ENCODE data around the gene ALPK1. TPM values are rescaled to one million over a fixed set of nuclear protein-coding genes. Genes with fewer than 3 reads are reported as not detected.

Gene ALPK1
- total RNA-seq, 4 donors from 2014 or later = 12.1 to 23.7 (median 16.3) TPM

- 60 to 88% methylated on average over 1 to 4 of the region's 4 CpGs for WGBS, 2 donors (ENCODE audit: low coverage in 1 of 2)
Measured at GRCh38 chr4:112402098-112402497, 104.9 kb downstream of the ALPK1 start.

GRCh38 chr4:112403101-112403945 is 106.2 kb downstream of the ALPK1 start:
- TF ChIP-seq EP300 (IDR thresholded peaks at IDR 0.05) (no peak), POLR2AphosphoS5 (IDR thresholded peaks at IDR 0.05) (no peak)
- no peaks in the 10 kb centered on the region for H3K4me1 ChIP-seq
- no peaks in the 10 kb centered on the region for H3K27me3 ChIP-seq
- H3K9me3 ChIP-seq = no peaks in the 10 kb centered on the region
- no peak overlapping the region for H3K4me3 ChIP-seq
- no peak for ATAC-seq
- no peaks in the 10 kb centered on the region for H3K36me3 ChIP-seq
- no peak overlapping the region for H3K27ac ChIP-seq
- 29 to 38% methylated on average over 7 to 11 of the region's 11 CpGs for WGBS, 2 donors (ENCODE audit: low coverage in 1 of 2)

More at GRCh38 chr4:112402098-112402497, 104.9 kb downstream of the ALPK1 start:
- H3K36me3 ChIP-seq = no peaks in the 10 kb centered on the region
- no peak for TF ChIP-seq POLR2A (IDR thresholded peaks at IDR 0.05)
- TF ChIP-seq CTCF (IDR thresholded peaks at IDR 0.05) = no peak
- H3K4me1 ChIP-seq = no peaks in the 10 kb centered on the region
- H3K4me3 ChIP-seq = no peak overlapping the region
- H3K9me3 ChIP-seq = no peaks in the 10 kb centered on the region
- ATAC-seq = no peak
- no peak overlapping the region for H3K27ac ChIP-seq
- H3K27me3 ChIP-seq = no peaks in the 10 kb centered on the region

- H3K27ac ChIP-seq = no peak overlapping the region
- WGBS, 2 donors (ENCODE audit: low coverage in 1 of 2) = 90 to 100% methylated on average over 1 to 2 of the region's 2 CpGs
- no peak overlapping the region for H3K4me3 ChIP-seq
- H3K27me3 ChIP-seq = no peaks in the 10 kb centered on the region
- peaks cover 0 to 35% of the 10 kb centered on the region in 2 donors for H3K36me3 ChIP-seq
- H3K9me3 ChIP-seq = no peaks in the 10 kb centered on the region
- TF ChIP-seq POLR2A (IDR thresholded peaks at IDR 0.05) (no peak), EP300 (IDR thresholded peaks at IDR 0.05) (no peak), CTCF (IDR thresholded peaks at IDR 0.05) (no peak), POLR2AphosphoS5 (IDR thresholded peaks at IDR 0.05) (no peak)
- ATAC-seq = no peak
- H3K4me1 ChIP-seq = no peaks in the 10 kb centered on the region
Measured at GRCh38 chr4:112410364-112410763, 113.2 kb downstream of the ALPK1 start.

- 79 to 88% methylated on average over 7 of the region's 7 CpGs for WGBS, 2 donors (ENCODE audit: low coverage in 1 of 2)
- no peak for ATAC-seq
- Histone ChIP-seq H3K27me3 (no peaks in the 10 kb centered on the region), H3K36me3 (peaks cover 0 to 35% of the 10 kb centered on the region in 2 donors), H3K4me1 (no peaks in the 10 kb centered on the region), H3K4me3 (no peak overlapping the region), H3K27ac (no peak overlapping the region), H3K9me3 (no peaks in the 10 kb centered on the region)
- TF ChIP-seq CTCF (IDR thresholded peaks at IDR 0.05) (no peak), EP300 (IDR thresholded peaks at IDR 0.05) (no peak), POLR2AphosphoS5 (IDR thresholded peaks at IDR 0.05) (no peak), POLR2A (IDR thresholded peaks at IDR 0.05) (no peak)
Measured at GRCh38 chr4:112410804-112411203, 113.6 kb downstream of the ALPK1 start.

- Histone ChIP-seq H3K36me3 (peaks cover 0 to 35% of the 10 kb centered on the region in 2 donors), H3K27me3 (no peaks in the 10 kb centered on the region), H3K27ac (no peak overlapping the region), H3K4me1 (no peaks in the 10 kb centered on the region), H3K9me3 (no peaks in the 10 kb centered on the region), H3K4me3 (no peak overlapping the region)
- ATAC-seq = no peak
- no peak for TF ChIP-seq EP300 (IDR thresholded peaks at IDR 0.05)
- TF ChIP-seq CTCF (IDR thresholded peaks at IDR 0.05) = no peak
- no peak for TF ChIP-seq POLR2AphosphoS5 (IDR thresholded peaks at IDR 0.05)
- TF ChIP-seq POLR2A (IDR thresholded peaks at IDR 0.05) = no peak
- 88 to 100% methylated on average over 2 to 8 of the region's 32 CpGs for WGBS, 2 donors (ENCODE audit: low coverage in 1 of 2)
Measured at GRCh38 chr4:112411781-112412550, 114.8 kb downstream of the ALPK1 start.
